ENCODE data around the gene SOX6. TPM values are rescaled to one million over a fixed set of nuclear protein-coding genes. Genes with fewer than 3 reads are reported as not detected.

Gene SOX6
- total and polyA plus RNA-seq, 9 donors = 10.9 to 26.5 (median 17.9) TPM

DNA sequence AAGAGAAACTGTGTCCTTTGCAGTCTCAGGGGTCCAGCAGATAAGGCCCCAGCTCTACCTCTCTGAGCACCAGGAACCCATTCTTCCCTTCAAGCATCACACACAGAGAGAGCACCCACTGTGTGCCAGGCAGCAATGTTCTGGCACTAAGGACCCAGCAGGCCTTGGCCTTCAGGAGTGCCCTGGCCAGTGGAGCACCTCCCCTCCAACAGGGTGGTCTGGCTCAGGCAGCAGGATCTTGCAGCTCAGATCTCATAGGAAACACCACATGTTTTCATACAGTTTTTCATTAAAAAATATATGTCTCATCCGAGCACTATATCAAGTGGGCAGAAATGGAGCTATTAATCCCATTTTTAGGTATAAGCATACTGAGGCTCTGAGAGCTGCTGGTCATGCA lies 410.6 kb downstream of the SOX6 start:
- Histone ChIP-seq H3K27ac (ENCODE audit: low read length) (no peak overlapping the region), H3K4me3 (ENCODE audit: low read length) (no peak overlapping the region), H3K27me3 (ENCODE audit: control insufficient read depth, insufficient read depth, low read length) (no peaks in the 10 kb centered on the region), H3K9me3 (replicated peaks; ENCODE audit: control insufficient read depth, low read depth, low read length) (peaks cover 8% of the 10 kb centered on the region), H3K4me1 (ENCODE audit: control insufficient read depth, insufficient read depth, low read length) (peaks cover 4% of the 10 kb centered on the region), H3K36me3 (ENCODE audit: control insufficient read depth, insufficient read depth, low read length) (no peaks in the 10 kb centered on the region)
- DNase-seq = no peak
- WGBS (ENCODE audit: insufficient coverage) = no CpG with 5 or more reads among the region's 1 CpG

DNA sequence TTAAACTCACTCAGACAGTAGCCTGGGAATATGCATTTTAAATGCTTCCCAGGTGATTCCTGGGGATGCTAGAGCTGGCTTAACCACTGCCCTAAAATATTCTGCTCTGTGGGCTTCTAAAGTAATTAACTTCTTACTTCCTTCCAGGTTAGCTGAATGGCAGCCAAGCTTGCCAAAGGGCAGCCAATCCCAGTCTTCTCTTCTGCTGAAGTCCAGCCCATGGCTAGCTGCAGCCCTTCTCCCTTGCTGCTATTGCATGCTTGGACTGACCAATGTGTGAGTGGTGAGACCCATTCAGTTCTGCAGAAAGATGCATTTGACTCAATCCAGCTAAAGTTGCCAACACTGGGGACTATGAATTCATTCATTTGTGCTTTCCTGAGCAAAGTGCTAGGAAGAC lies 411.9 kb downstream of the SOX6 start:
- Histone ChIP-seq H3K9me3 (replicated peaks; ENCODE audit: control insufficient read depth, low read depth, low read length) (peaks cover 8% of the 10 kb centered on the region), H3K4me3 (ENCODE audit: low read length) (no peak overlapping the region), H3K27me3 (ENCODE audit: control insufficient read depth, insufficient read depth, low read length) (no peaks in the 10 kb centered on the region), H3K36me3 (ENCODE audit: control insufficient read depth, insufficient read depth, low read length) (no peaks in the 10 kb centered on the region), H3K27ac (ENCODE audit: low read length) (no peak overlapping the region), H3K4me1 (ENCODE audit: control insufficient read depth, insufficient read depth, low read length) (peaks cover 5% of the 10 kb centered on the region)
- no peak for DNase-seq

DNA sequence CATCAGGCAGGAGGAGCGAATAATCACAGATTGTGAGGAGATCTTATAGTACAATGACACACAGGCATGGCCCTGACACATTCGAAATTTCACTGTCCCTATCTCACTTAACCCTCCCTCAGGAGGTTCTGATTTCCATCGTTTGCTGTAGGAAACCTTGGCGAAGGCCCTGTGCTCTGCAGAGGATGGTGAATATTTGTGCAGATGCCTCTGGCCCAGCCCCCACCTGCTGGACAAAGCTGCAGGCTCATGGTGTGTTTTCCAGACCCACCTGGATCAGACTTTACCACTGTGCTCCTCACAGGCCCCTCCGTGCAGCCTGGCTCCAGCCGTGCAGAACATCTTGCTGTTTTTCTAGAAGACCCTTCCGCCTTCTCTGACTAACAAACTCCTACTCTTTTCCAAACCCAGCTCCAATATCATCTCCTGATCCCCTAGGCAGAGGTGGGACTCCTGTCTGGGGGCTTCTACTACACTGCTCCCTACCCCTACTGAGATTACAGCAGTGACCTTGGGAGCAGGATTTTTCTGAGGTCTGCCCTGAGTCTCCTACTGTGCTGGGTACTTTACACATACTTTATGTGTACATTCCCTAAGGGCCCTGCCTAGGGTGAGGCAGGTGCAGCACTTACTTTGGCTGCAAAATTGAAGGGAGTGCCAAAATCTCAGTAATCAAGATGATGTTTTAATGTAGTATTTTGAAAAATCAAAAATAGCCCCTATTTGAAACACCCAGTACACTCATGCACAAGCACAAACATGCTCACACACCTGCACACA lies 412.7 kb downstream of the SOX6 start:
- no peak overlapping the region for H3K27ac ChIP-seq (ENCODE audit: low read length)
- H3K4me3 ChIP-seq (ENCODE audit: low read length) = no peak overlapping the region
- no peaks in the 10 kb centered on the region for H3K36me3 ChIP-seq (ENCODE audit: control insufficient read depth, insufficient read depth, low read length)
- peak; percentile 26 for DNase-seq
- peaks cover 5% of the 10 kb centered on the region for H3K4me1 ChIP-seq (ENCODE audit: control insufficient read depth, insufficient read depth, low read length)
- no peaks in the 10 kb centered on the region for H3K27me3 ChIP-seq (ENCODE audit: control insufficient read depth, insufficient read depth, low read length)
- H3K9me3 ChIP-seq (replicated peaks; ENCODE audit: control insufficient read depth, low read depth, low read length) = peaks cover 8% of the 10 kb centered on the region
- WGBS (ENCODE audit: insufficient coverage) = 39% methylated on average over 4 of the region's 7 CpGs

DNA sequence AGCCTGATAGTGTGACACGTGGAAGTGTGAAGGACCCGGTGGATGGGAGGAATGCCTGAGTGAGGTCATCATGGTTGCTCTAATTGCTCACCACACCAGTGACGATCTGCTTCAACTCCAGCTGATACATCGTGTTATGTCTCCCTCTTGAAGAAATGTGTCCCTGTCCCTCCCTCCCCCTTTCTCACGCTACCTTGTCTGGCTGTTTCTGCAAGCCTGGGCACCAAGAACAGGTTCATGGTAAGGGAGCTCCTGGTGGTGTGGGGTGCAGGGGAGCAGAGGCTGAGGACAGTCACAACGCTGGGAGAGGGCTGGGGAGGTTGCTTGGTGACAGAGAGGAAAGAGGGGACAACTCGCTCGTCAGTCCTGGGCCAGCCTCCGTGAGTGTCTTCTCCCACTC lies 413.4 kb downstream of the SOX6 start:
- Histone ChIP-seq H3K27ac (ENCODE audit: low read length) (no peak overlapping the region), H3K27me3 (ENCODE audit: control insufficient read depth, insufficient read depth, low read length) (no peaks in the 10 kb centered on the region), H3K9me3 (replicated peaks; ENCODE audit: control insufficient read depth, low read depth, low read length) (peaks cover 6% of the 10 kb centered on the region), H3K4me1 (ENCODE audit: control insufficient read depth, insufficient read depth, low read length) (peaks cover 5% of the 10 kb centered on the region), H3K4me3 (ENCODE audit: low read length) (no peak overlapping the region), H3K36me3 (ENCODE audit: control insufficient read depth, insufficient read depth, low read length) (no peaks in the 10 kb centered on the region)
- DNase-seq = no peak
- 89% methylated on average over 3 of the region's 9 CpGs for WGBS (ENCODE audit: insufficient coverage)

DNA sequence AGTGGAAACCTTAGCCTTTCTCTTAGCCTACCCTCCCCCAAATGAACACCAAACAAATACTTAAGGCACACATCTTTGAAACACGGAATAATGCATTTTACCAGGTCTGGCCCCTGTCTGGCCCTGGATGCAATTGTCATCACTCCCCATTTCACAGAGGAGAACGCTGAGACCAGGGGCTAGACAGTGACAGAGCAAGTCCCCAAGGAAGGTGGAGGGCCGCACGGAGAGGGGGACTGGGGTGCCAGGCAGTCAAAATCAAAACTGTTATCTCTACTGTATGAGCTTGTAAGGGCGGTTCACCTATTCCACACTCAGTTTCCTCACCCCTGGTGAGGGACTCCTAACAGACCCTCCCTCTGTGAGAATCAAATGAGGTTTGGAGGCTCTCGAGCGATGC lies 414.2 kb downstream of the SOX6 start:
- 88% methylated on average over 1 of the region's 7 CpGs for WGBS (ENCODE audit: insufficient coverage)

DNA sequence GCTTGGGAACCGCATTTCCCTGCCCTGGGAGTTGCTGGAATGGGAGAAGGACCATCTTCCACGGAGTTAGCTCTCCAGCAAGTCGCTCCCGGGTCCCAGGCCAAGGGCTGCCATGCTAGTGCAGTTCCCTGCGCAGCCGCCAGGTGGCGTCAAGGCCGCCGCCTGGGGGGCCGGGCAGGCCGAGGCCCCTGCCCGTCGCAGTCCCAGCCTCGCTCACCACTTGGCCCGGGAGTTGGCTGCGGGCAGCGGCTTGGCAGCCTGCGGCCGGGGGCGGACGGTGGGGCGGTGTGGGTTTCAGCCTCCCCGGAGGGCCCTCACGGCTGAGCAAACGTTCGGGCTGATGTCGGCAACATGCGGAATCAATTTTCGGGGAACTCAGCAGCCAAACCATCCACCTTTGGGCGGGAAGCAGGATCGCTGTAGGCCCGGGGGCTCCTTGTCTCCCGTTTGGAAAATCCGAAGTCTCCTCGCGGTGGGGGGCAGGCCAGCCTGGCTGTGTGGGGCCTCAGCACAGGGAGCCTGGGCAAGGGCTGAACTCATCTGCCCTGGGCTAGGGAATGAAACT lies 415.1 kb downstream of the SOX6 start:
- no peak overlapping the region for H3K4me3 ChIP-seq (ENCODE audit: low read length)
- no peaks in the 10 kb centered on the region for H3K36me3 ChIP-seq (ENCODE audit: control insufficient read depth, insufficient read depth, low read length)
- peaks cover 5% of the 10 kb centered on the region for H3K4me1 ChIP-seq (ENCODE audit: control insufficient read depth, insufficient read depth, low read length)
- peaks cover under 1% of the 10 kb centered on the region for H3K9me3 ChIP-seq (replicated peaks; ENCODE audit: control insufficient read depth, low read depth, low read length)
- H3K27me3 ChIP-seq (ENCODE audit: control insufficient read depth, insufficient read depth, low read length) = no peaks in the 10 kb centered on the region
- 11% methylated on average over 36 of the region's 36 CpGs for WGBS (ENCODE audit: insufficient coverage)
- no peak overlapping the region for H3K27ac ChIP-seq (ENCODE audit: low read length)
- DNase-seq = peak; percentile 85

More for the DNA sequence above, 414.2 kb downstream of the SOX6 start:
- peaks cover 5% of the 10 kb centered on the region for H3K4me1 ChIP-seq (ENCODE audit: control insufficient read depth, insufficient read depth, low read length)
- no peak overlapping the region for H3K27ac ChIP-seq (ENCODE audit: low read length)
- H3K4me3 ChIP-seq (ENCODE audit: low read length) = no peak overlapping the region
- H3K9me3 ChIP-seq (replicated peaks; ENCODE audit: control insufficient read depth, low read depth, low read length) = peaks cover 4% of the 10 kb centered on the region
- DNase-seq = no peak
- H3K36me3 ChIP-seq (ENCODE audit: control insufficient read depth, insufficient read depth, low read length) = no peaks in the 10 kb centered on the region
- H3K27me3 ChIP-seq (ENCODE audit: control insufficient read depth, insufficient read depth, low read length) = no peaks in the 10 kb centered on the region

DNA sequence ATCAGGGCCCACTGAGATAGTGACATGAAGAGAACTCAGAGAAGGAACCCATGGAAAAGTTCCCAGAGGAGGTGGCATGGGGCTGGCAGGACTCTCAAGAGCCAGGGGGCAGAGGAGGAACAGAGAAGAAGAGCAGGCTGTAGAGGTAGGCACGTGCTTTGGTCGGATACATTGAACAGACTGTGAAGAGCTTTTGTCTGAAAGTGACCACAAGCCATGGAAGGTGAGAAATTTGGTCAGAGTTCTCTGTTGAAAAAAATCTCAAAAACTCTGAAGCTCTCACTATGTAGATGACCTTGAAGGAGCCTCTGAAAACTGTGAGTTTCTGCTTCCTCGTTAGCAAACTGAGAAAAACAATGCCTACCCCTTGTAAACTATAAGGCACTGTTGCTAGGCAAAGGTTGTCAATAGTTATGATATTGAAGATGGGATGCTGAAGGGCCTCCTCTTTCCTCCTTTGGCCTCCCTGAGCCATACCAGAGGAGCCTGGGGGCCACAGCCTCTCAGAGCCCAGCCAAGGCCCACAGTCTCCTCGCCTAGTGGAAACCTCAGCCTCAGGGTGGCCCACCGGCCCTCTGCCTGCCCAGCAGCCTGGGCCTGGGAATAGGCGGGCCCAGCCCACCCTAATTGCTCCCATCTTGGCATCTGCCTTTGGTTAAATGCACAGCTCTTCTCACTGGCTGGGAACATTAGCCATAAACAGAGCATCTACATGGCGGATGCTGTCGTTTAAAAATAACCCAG lies 415.7 kb downstream of the SOX6 start:
- 62% methylated on average over 7 of the region's 8 CpGs for WGBS (ENCODE audit: insufficient coverage)
- H3K4me3 ChIP-seq (ENCODE audit: low read length) = no peak overlapping the region
- no peak for DNase-seq

DNA sequence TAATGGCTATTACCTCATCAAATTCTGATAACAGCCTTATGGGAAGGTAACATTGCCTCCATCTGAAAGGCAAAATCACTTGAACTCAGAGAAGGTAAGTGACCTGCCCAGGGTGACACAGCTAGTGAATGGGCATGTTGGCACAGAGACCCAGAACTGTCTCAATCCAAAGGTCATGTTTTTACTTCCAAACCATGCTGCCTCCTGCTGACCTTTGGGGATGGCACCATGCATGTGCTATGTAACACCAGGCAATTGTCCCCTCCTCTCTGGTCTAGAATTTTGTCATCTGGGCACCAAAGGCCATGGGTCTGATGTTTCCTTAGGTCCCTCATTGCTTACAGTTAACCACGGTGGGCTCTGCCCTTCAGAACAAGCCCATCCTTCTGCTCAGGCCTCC lies 417.4 kb downstream of the SOX6 start:
- H3K4me3 ChIP-seq (ENCODE audit: low read length) = no peak overlapping the region
- no peaks in the 10 kb centered on the region for H3K36me3 ChIP-seq (ENCODE audit: control insufficient read depth, insufficient read depth, low read length)
- H3K4me1 ChIP-seq (ENCODE audit: control insufficient read depth, insufficient read depth, low read length) = peaks cover 9% of the 10 kb centered on the region
- H3K27ac ChIP-seq (ENCODE audit: low read length) = no peak overlapping the region
- H3K27me3 ChIP-seq (ENCODE audit: control insufficient read depth, insufficient read depth, low read length) = no peaks in the 10 kb centered on the region
- no peak for DNase-seq
- H3K9me3 ChIP-seq (replicated peaks; ENCODE audit: control insufficient read depth, low read depth, low read length) = no peaks in the 10 kb centered on the region
- 100% methylated on average over 1 of the region's 1 CpG for WGBS (ENCODE audit: insufficient coverage)

More for the DNA sequence above, 415.7 kb downstream of the SOX6 start:
- Histone ChIP-seq H3K27ac (ENCODE audit: low read length) (no peak overlapping the region), H3K4me1 (ENCODE audit: control insufficient read depth, insufficient read depth, low read length) (peaks cover 5% of the 10 kb centered on the region), H3K27me3 (ENCODE audit: control insufficient read depth, insufficient read depth, low read length) (no peaks in the 10 kb centered on the region), H3K9me3 (replicated peaks; ENCODE audit: control insufficient read depth, low read depth, low read length) (no peaks in the 10 kb centered on the region), H3K36me3 (ENCODE audit: control insufficient read depth, insufficient read depth, low read length) (no peaks in the 10 kb centered on the region)

DNA sequence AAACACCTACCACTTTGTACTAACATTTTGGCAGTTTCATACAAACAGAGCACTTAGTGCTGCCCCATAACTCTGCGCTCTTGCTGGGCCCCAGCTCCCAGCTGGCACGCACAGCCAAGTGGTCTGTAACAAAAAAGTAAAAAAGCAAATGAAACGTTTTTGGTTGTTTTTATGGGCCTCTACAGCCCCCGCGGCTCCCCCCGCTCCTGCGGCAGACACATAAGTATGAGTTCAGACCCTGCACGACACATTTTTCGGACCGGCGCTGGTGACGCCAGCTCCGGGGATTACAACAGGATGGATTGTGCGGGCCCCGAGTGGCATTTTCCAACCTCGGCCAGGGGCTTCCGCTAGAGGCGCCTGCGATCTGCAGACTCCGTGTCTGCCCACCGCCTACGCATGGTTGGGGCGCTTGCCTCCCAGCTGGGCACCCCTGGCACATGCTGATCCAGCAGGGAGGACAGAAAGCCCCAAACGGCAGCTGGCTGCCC lies 418.2 kb downstream of the SOX6 start:
- DNase-seq = no peak
- Histone ChIP-seq H3K27me3 (ENCODE audit: control insufficient read depth, insufficient read depth, low read length) (no peaks in the 10 kb centered on the region), H3K36me3 (ENCODE audit: control insufficient read depth, insufficient read depth, low read length) (no peaks in the 10 kb centered on the region), H3K4me1 (ENCODE audit: control insufficient read depth, insufficient read depth, low read length) (peaks cover 9% of the 10 kb centered on the region), H3K4me3 (ENCODE audit: low read length) (no peak overlapping the region), H3K27ac (ENCODE audit: low read length) (no peak overlapping the region), H3K9me3 (replicated peaks; ENCODE audit: control insufficient read depth, low read depth, low read length) (no peaks in the 10 kb centered on the region)
- 90% methylated on average over 24 of the region's 24 CpGs for WGBS (ENCODE audit: insufficient coverage)

DNA sequence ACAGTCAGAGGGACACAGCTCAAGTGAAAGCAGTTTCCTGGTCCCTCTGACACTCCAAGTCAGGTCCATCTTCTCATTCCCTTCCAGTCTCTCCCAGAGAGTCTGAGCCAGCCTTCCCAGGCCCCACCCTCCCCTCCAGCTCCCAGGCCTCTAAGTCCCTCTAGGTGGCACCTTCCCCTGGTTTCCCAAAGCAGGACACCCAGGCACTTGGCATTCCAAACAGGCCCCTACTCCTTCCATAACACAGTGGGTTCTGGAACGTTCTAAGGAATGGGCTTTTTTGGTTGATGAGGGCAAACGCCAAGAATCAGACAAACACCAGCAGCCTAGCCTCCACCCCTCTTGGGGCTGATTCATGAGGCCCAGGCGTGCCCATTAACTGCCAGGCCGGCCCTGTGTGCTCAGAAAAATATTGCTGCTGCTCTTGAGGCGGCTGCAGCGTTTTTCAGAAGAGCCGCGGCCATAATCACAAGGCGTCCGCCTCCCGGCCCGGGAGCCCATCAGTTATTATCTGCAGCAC lies 418.7 kb downstream of the SOX6 start:
- Histone ChIP-seq H3K36me3 (ENCODE audit: control insufficient read depth, insufficient read depth, low read length) (no peaks in the 10 kb centered on the region), H3K4me3 (ENCODE audit: low read length) (no peak overlapping the region), H3K9me3 (replicated peaks; ENCODE audit: control insufficient read depth, low read depth, low read length) (no peaks in the 10 kb centered on the region), H3K4me1 (ENCODE audit: control insufficient read depth, insufficient read depth, low read length) (peaks cover 9% of the 10 kb centered on the region), H3K27me3 (ENCODE audit: control insufficient read depth, insufficient read depth, low read length) (no peaks in the 10 kb centered on the region), H3K27ac (ENCODE audit: low read length) (no peak overlapping the region)
- no peak for DNase-seq
- 92% methylated on average over 10 of the region's 12 CpGs for WGBS (ENCODE audit: insufficient coverage)

Data from muscle of leg (tissue), 11 donors.